K562 (cell line): Measurements from ENCODE around the gene ANKRD16.

Experiments
- ZBTB1 ChIP-seq: sonication (generic); formaldehyde crosslinking; IDR thresholded peaks from 2 replicates; pipeline ENCODE4 v1.8.1; 2023; ENCODE audit warnings: missing genetic modification reagents, low read depth, mild to moderate bottlenecking, borderline replicate concordance
- TF ChIP-seq, protein P1 (sequence below), 2 experiments: fragments of 450-650 bp in 1 of 2; sonication (generic) in 1 of 2; formaldehyde crosslinking in 1 of 2; IDR thresholded peaks in 1 of 2; conservative IDR thresholded peaks in 1 of 2; 2 replicates each; pipeline versions ENCODE4 v1.6.1 to v1.8.1; 2016 to 2023; ENCODE audit warnings: mild to moderate bottlenecking in 2 of 2, moderate library complexity in 2 of 2, inconsistent platforms in 1 of 2, missing genetic modification reagents in 1 of 2

DNA sequence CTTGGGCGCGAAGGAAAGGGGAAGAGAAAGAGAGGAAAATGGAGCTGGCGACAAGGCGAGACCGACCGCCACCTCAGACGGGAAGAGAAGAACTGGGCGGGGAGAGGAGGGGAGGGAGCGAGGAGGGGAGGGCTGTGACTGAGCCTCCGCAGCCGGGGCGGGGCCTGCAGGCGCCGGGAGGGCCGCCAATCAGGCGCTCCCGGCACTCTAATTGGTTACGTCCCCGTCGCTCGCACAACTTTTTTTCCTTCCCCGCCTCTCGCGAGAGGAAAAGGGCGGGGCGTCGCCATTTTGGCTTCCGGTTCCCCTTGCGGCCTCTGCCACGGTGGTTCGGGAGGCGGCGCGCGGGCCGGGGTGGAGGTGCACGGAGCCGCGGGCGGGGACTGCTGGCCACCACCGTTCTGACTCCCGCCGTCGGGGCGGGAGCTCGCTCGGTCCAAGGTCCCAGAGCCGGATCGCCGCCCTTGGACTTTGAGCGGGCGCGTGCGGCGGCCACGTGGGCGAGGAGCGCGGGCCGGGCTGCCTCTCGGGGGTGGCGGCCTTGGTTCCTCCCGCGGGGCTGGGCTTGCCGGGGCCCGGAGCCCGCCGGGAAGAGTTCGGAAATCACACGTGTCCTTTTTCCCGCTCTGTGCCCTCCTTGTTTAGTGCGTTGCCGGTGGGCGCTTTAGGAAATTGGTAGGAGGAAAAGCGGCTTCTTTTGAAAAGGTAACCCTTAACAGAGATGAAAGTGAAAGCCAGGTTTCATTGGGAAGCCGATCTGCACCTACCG is 76.2 kb downstream of the ANKRD16 start, which contains the start of gene GDI2:
- TF ChIP-seq ZBTB1 (CRISPR knock-in tag), result peak; percentile 79
- TF ChIP-seq, protein P1, sequence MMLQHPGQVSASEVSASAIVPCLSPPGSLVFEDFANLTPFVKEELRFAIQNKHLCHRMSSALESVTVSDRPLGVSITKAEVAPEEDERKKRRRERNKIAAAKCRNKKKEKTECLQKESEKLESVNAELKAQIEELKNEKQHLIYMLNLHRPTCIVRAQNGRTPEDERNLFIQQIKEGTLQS (IDR thresholded peaks at IDR 0.05), result no peak
- TF ChIP-seq, protein P1 (CRISPR knock-in tag; conservative IDR thresholded peaks at IDR 0.05), result peak; percentile 52; the same call in 1 of the 2 replicates
